ENCODE data around the gene GLRA2.
"Not testable (repeated sequence)": the region's sequence is repeated elsewhere in the genome, so short reads cannot be mapped to it uniquely, and the experiment has no call there.

GLRA2 gene

GRCh38 chrX:14591976-14592375 is 62.6 kb downstream of the GLRA2 start:
- no peak for DNase-seq (ENCODE audit: low read depth in 2 of 2)

GRCh38 chrX:14594521-14594920 is 65.2 kb downstream of the GLRA2 start:
- no peak for DNase-seq (ENCODE audit: low read depth in 2 of 2)

DNA sequence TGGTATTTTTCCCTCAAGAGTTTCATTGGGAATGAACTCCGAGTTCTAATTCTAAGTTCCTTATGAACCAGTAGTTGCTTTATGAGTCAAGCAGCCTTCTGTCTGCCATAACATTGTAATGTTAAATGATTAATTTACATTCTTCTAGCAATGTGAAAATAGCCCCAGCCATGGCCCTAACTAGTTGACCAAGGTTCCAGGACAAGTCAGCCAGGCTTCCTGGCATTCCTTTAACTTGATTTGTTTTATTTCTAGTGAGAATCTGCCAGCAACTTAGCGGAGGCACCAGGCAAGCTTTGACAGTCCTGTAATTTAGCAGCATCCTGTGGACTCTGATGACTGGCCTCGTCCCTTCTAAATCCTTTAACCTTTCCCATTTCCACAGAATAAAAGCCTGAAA is 69.0 kb downstream of the GLRA2 start:
- DNase-seq (ENCODE audit: low read depth in 2 of 2) = no peak

DNA sequence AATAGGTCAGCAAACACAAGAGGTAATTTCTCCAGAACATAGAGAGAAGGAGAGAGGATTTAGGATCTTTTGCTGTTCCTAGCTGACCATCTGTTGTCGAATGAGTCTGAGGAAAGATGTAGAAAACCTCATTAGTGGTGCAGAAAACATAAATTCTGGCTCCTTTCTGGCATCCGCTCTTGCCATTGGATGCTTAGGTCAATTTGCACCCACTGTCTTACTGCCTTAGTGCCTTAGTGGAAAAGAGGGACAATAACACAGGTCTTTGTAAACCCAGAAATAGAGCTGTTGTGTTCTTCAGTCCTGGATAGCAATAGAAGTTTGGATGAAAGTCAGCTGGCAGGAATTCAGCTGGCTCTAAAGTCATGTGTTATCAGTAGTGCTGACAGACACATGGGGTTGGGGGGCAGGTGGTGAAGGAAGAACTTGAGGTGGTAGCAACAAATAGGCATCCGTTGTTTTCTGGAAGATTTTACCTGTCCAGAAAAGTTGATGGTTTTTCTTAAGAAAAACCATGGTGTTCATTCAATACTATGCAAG is 78.2 kb downstream of the GLRA2 start:
- no peak for DNase-seq (ENCODE audit: low read depth in 2 of 2)

- not testable (repeated sequence) for DNase-seq (ENCODE audit: low read depth in 2 of 2)
Observed at GRCh38 chrX:14612450-14612849, 83.1 kb downstream of the GLRA2 start.

DNA sequence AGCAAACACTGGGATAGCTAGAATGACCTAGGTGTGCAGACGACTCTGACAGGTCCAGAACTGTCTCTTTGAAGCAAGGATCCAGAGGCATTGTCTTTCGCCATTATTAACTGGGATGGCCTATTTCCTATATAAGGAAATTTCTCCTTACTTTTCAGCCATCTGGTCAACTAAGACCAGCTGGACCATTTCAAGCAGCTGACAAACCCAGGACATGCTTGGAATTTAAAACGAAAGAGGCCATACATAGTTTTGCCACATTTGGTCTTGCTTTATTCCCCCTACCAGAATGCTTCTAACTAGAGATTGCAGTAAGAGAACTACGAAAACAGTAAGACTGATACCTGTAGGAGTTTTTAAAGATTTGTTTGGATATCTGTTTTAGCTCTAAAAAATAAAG is 87.0 kb downstream of the GLRA2 start:
- DNase-seq (ENCODE audit: low read depth in 2 of 2) = no peak

GRCh38 chrX:14616836-14617235 is 87.5 kb downstream of the GLRA2 start:
- no peak for DNase-seq (ENCODE audit: low read depth in 2 of 2)

DNA sequence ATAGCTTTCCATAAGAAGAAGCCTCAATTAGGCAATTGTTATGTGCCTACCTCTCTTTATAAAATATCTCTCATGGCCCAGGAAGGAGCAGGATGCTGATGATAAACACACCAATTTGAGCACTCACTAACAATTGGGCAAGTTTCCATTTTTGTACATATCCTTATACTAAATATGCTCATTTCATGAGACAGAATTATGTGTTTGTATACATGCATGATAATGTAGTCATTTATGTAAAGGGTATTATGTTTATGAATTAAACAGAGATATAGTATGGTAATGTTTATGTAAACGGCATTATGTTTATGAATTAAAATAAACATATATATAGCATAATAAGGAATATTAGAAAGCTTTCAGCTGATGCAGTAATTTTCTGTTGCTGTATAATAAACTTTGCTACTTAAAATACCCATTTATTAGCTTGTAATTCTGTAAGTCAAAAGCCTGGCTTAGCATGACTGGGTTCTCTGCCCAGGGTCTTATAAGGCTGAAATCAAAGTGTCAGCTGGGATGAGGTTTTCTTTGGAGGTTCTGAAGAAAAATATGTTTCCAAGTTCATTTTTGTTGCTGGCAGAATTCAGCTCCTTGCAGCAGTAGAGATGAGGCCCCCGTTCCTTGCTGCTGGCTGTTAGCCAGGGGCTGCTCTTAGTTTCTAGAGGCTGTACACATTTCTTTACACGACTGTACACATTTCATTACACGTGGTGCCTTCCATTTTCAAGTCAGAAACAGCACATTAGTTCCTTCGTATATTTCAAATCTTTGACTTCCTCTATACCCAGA is 89.0 kb downstream of the GLRA2 start:
- no peak for DNase-seq (ENCODE audit: low read depth in 2 of 2)

- DNase-seq (ENCODE audit: low read depth in 2 of 2) = no peak
Observed at GRCh38 chrX:14630733-14631132, 101.4 kb downstream of the GLRA2 start.

DNA sequence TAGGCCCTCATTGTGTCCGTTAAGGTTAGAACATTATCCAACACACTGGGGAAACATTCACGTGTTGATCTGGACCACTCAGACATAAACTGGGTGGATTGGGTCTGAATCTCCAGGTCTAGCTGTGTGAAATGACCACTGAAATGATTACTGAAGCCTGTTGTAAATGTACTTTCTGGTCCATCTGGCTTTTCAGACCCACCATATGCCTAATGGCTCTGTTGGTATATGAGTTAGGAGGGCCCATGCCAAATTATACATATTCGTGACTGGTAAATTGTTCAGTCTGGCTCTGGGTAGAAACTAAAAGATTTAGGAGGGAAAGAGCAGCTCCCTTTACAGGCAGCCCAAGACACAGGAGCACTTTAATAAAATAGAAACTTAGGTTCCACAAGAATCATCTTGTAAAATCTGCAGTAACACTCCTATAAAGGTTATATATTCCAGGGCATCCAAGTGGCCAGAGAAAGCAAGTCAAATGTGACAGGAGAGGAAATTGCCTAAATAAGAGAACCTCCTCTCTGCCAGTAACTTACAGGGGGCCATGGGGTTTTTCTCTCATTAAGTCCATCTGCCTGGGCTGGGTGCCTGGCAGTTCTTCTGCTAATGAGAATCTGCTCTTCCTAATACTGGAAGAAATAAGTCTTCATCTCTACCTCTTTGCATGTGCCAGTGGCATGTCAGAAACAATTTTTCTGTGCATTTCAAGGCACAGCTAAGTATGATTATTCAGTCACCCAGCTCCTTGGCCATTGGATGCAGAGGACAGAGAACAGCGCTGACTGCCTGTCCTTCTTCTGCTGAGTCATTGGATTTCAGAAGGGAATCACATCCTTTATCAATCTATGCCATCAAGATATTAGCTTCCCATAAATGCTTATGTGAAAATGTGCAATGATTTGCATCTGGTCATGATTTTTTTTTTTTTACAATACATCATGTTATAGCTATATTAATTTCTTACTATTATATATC is 112.6 kb downstream of the GLRA2 start:
- DNase-seq (ENCODE audit: low read depth in 2 of 2) = no peak

DNA sequence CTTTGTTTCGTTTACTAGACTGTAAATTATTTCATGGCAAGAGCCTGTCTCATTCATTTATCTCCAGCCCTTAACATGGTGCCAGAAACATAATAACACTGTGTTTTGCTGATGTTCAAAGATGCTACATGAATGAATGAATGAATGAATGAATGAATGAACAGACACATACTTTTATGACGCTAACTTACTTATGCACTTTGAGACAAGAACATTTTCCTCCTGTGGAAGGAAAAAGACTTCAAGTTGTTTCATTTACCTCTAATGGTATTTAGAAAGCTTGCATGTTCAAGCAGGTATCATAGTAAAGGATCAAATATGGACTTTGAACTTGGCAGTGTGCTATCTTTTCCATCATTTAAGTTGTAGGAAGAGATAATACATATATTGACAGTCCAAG is 131.6 kb downstream of the GLRA2 start:
- no peak for DNase-seq (ENCODE audit: low read depth in 2 of 2)

DNA sequence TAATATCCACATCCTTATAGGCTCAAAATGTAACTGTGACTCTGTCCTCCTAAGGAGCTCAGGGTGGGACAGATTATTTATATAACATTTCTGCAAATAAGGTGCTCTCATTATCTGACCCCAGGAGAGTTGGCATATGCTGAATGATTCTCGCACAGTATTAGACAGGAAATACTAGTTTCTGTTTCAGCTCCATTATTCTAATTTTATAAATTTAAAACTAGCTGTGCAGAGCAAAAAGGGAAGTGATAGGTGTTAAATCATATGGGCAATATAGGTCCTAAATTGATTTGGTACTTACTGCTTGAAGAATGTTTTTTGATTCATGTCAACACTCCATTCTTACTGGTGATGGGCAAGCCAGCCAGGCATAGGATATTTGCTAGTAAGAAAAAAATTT is 141.5 kb downstream of the GLRA2 start:
- no peak for DNase-seq (ENCODE audit: low read depth in 2 of 2)

- no peak for DNase-seq (ENCODE audit: low read depth in 2 of 2)
Observed at GRCh38 chrX:14672611-14673172, 143.4 kb downstream of the GLRA2 start.

DNA sequence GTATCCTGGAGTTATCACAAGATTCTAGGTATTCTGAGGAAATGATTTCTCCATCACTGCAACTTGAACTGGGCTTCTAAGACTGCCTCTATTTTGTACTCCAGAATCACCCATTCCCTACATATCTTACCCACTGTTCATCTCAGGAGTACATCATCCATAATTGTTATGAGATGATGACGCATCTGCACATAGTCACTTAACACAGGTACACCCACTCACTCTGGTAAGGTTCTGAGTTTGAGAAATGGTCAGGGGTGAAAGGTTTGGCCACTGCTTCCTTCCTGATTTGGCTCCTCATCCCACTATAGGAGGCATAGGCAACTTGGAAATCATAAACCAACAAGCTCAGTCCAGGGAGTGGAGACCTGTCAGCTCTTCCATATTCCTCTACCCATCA is 143.9 kb downstream of the GLRA2 start:
- DNase-seq (ENCODE audit: low read depth in 2 of 2) = no peak

GRCh38 chrX:14673764-14674163 is 144.4 kb downstream of the GLRA2 start:
- DNase-seq (ENCODE audit: low read depth in 2 of 2) = peak in 1 of 2 donors; percentile 4

DNA sequence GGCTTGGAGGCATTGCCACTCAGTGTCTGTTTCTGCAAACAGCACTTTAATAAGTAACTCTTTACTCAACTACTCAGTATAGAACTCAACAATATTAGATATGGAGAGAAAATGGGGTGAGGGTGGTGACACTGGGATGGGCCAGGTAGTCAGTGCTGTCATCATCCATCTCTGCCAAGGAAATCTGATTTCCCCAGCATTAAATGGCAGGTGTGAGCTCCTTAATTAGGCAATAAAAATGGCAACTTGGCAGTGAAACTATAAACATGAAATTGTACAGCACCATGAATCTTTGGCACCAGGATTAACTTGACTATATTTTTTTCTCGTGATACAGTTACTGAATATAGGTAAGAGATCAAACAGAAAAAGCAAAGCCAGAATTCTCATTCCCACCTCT is 146.2 kb downstream of the GLRA2 start:
- no peak for DNase-seq (ENCODE audit: low read depth in 2 of 2)

DNA sequence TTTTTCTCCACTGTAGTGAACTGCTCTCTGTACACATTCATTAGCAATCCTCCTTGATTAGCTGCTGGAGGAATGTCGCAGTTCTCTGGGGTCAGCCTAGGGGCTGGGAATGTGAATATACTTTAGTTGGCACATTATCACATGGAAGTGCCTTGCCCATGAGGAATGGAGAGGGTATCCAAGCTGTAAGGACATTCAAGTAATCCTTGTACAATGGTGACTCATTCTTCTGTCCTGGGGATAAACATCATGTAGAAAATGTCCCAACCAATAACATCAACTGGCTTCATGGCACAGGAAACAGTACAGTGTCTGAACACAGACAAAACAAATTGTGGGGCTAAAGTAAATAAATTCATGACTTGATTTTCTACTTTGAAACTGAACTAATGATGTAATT is 147.1 kb downstream of the GLRA2 start:
- DNase-seq (ENCODE audit: low read depth in 2 of 2) = no peak

- DNase-seq (ENCODE audit: low read depth in 2 of 2) = not testable (repeated sequence)
Observed at GRCh38 chrX:14688331-14688730, 159.0 kb downstream of the GLRA2 start.

- DNase-seq (ENCODE audit: low read depth in 2 of 2) = no peak
Observed at GRCh38 chrX:14690553-14690952, 161.2 kb downstream of the GLRA2 start.

DNA sequence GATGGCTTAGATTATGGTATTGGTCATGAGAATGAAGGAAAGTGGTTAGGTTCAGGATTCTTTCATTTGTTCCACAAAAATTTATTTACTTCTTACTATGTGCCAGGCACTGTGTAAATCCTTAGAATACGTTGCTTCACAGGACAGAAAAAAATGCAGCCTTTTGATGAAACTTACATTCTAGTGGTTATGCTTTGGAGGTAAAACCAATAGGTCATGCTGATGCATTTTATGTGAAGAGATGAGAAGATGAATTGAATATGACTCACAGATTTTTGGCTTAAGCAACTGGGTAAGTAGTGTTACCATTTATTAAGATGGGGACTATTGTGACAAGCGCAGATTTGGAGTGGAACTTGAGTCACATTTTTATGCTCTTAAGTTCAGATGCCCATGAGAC is 165.3 kb downstream of the GLRA2 start:
- DNase-seq (ENCODE audit: low read depth in 2 of 2) = no peak

GRCh38 chrX:14697451-14697850 is 168.1 kb downstream of the GLRA2 start:
- peak in 1 of 2 donors; percentile 25 for DNase-seq (ENCODE audit: low read depth in 2 of 2)

DNA sequence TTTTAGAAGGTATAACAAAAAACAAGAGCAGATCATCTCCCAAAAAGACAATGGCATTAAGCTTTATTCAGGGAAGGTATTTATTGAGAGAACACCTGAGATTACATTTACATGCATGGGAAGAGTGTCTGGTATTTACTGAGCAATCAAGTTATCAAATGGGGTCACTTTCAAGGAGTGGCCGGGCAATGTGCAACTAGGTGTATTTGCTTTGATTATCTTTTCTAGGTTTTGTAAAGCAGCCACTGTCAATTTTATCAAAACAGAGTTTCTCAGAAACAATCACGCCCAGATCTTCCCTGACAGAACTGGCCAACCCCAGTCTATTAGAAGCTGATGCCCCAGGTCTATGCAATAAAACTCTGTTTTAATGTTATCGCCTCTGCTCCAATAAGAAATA is 169.5 kb downstream of the GLRA2 start:
- DNase-seq (ENCODE audit: low read depth in 2 of 2) = no peak

Measured in stimulated activated CD4-positive, alpha-beta T cell treated with anti-CD3 and anti-CD28 coated beads, Interleukin-15, amount 100 ng/mL, for 48 hours (primary cell).